ENCODE results near the gene GPC5. TPM values are rescaled to one million over a fixed set of nuclear protein-coding genes. Genes with fewer than 3 reads are reported as not detected.
A peak's percentile ranks its signal among the peaks of the same experiment; 100 is the strongest.
"Not testable (repeated sequence)": the region's sequence is repeated elsewhere in the genome, so short reads cannot be mapped to it uniquely, and the experiment has no call there.

Gene GPC5
- total RNA-seq, 1 donor from 2014 or later = 2.2 TPM

DNA sequence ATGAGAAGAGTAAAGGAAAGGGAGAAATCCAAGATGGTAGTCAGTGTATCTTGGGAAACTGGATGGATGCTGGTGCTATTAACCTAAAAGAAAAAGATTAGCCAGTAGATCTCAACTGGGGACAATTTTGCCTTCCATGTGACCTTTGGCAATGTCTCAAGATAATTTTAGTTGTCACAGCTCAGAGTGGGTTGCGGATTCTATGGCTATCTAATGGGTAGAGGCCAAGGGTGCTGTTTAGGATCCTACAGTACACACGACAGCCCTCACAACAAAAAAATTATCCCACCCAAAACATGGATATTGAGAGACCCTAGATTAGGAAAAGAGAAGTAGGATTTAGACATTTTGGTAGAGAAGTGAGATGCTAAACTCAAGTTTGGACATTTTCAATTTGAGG, 258.9 kb downstream of the GPC5 start:
- no peak for DNase-seq

- DNase-seq = no peak
Observed at GRCh38 chr13:91659256-91660075, 261.0 kb downstream of the GPC5 start.

GRCh38 chr13:91660076-91660415, 261.6 kb downstream of the GPC5 start:
- no peak for DNase-seq

DNA sequence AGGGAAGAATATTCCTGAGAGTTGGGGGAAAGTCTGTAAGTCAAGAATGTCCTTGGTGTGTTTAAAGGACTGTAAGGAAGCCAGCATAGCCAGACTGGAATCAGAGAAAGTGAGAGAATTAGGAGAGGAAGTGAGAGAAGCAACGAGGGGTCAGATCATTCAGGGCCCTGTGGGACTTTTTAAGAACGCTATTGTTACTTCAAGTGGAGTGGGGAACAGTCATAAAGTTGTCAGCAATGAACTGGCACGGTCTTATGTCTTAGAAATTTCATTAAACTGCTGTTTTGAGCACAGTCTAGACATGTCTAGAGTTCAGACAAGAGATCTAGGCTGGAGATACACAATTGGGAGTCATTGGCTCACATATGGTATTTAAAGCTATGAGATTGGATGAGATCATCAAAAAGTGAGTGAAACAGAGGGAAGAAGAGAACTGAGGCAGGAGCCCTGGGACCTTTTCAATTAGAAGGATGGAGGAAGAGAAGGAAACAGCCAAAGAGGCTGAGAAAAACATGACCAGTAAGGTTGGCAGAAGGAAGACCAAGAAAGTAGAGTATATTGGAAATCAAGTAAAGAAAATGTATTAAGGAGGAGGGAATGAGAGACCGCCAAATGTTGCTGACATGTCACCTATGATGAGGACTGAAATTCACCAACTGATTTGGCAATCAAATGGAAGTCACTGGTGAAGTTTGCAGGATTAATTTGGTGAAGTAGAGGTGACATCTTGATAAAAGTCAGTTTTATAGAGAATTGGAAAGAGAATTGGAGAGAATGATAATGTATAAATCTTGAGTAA, 263.5 kb downstream of the GPC5 start:
- DNase-seq = no peak

GRCh38 chr13:91664039-91664438, 265.6 kb downstream of the GPC5 start:
- DNase-seq = no peak

DNA sequence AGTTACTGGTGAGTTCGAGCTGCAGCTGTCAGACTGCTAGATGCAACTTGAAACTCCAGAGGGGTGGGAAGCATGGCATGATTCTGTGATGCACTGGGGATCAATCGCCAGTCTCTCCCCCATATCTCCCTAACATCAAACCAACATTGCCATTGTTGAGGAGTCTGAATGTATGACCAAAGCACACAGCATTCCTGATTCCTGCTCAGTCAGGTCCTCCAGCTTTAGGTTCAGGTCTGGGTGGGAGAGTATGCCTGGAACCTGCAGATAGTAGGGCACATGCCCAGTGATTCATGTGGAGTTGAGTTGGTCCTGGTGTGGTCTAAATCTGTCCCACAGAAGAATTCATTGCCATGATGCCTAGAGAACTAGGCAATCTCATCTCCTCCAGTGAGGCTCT, 269.1 kb downstream of the GPC5 start:
- DNase-seq = no peak

GRCh38 chr13:91668866-91669495, 270.6 kb downstream of the GPC5 start:
- peak; percentile 63 for DNase-seq

DNA sequence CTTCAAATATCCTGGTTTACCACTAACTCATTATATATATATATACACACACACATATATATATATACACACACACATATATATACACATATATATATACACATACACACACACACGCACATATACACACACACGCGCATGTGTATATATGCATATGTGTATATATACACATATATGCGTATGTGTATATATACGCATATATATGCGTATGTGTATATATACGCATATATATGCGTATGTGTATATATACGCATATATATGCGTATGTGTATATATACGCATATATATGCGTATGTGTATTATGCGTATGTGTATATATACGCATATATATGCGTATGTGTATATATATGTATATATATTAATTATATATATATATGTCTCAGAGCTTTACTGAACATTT, 275.9 kb downstream of the GPC5 start:
- DNase-seq = not testable (repeated sequence)

GRCh38 chr13:91684746-91685145, 286.3 kb downstream of the GPC5 start:
- DNase-seq = no peak

DNA sequence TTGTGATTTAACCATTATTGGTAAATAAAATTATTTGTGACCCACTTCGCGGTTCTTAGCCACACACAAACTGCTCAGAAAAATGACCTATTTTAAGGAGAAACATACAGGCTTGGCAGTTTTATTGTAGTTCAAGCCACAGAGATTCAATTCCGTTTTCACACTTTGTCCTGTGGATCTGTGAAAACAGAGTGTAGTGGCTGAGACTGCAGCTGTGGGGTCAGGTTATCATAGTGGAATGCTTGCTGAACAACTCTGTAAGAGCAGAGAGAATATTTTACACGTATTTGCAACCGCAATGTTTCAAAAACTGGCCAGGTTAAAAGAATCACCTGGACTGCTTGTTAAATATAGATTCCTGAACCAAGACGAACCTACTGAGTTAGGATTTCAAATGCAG, 292.5 kb downstream of the GPC5 start:
- no peak for DNase-seq

DNA sequence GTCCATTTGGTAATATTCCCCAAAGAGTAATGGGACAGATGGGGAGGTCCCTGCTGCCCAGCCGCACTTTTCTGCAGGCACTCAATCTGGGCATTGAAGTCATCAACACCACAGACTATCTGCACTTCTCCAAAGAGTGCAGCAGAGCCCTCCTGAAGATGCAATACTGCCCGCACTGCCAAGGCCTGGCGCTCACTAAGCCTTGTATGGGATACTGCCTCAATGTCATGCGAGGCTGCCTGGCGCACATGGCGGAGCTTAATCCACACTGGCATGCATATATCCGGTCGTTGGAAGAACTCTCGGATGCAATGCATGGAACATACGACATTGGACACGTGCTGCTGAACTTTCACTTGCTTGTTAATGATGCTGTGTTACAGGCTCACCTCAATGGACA, 295.0 kb downstream of the GPC5 start:
- DNase-seq = no peak

- DNase-seq = no peak
Observed at GRCh38 chr13:91698308-91698707, 299.9 kb downstream of the GPC5 start.

- DNase-seq = no peak
Observed at GRCh38 chr13:91698767-91699166, 300.3 kb downstream of the GPC5 start.

DNA sequence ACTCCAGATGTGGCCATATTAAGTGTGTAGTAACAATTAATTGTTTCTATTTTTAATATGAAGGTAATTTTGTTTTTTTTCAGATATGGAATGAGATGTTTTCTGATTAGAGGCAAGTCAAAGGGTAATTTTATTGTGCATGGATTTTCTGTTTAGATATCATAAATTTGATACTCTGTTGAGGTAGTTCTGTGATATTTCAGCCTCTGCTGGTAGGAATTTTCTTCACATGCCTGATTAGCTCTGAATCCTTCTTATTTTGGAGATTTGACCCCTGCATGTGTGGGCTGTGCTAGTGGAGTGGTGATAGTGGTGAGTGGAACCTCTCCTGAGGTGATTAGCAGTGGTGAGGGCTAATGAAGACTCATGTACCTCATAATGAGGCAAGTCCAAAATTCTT, 301.4 kb downstream of the GPC5 start:
- no peak for DNase-seq

DNA sequence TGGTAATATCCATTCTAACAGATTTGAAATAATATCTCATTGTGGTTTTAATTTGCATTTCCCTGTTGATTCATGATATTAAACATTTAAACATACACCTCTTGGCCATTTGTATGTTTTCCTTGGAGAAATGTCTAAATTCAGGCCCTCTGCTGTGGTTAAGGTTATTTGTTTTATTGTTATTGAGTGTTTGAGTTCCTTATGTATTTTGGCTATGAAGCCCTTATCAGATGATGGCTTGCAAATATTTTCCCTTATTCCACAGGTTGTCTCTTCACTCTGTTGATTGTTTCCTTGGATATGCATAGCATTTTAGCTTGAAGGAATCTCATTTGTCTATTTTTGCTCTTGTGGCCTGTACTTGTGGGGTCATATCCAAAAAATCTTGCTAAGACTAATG, 303.6 kb downstream of the GPC5 start:
- no peak for DNase-seq

- DNase-seq = no peak
Observed at GRCh38 chr13:91702411-91702810, 304.0 kb downstream of the GPC5 start.

DNA sequence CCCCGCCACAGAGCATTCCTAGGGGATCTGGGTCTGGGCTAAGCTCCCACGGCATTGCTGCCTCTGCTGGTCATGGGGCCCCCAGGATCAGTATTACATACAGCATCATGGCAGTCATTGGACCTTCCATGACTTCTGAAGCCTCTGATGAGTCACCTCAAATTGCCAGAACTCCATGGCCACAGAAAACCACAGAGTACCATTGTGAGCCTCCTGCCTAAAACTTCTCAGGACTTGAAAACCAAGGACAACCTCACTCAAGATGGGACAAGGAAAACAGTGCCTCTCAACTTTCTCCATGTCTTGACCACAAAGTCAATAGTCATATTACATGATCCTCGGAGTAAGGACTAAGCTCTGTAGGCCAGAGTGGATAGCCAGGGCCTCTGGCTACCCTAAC, 306.0 kb downstream of the GPC5 start:
- DNase-seq = no peak

DNA sequence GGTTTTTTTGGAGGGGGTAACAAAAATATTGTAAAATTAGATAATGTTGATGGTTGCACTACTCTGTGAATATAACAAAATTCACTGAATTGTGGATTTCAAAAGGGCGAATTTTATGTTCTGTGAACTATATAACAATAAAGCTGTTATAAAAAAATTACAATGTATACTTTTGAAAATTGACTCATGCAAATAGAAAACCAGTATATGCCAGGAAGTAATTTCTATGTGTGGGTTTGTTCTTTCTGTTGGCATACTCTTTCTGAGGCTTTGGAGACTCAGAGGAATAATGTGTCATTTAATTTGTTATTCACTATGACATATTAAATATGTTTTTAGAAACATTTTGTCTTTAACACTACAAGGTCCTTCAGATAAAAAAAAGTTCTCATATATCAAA, 310.1 kb downstream of the GPC5 start:
- DNase-seq = no peak

DNA sequence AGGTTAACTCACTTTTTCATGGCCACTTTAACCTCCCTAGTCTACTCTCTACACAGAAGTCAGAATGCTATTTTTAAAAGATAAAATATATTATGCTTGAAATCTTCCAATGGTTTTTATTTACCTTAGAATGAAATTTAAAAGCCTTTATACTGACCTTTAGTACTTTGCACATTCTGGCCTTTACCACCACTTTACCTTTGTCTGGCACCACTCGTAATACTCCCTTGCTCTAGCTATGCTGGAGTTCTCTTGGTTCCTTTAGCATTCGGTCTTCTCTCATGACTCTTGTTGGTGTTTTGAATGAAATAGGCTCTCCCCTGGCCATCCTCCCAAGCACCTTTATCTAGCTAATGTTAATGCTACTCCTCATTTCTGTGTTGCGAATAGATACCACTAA, 310.8 kb downstream of the GPC5 start:
- no peak for DNase-seq

DNA sequence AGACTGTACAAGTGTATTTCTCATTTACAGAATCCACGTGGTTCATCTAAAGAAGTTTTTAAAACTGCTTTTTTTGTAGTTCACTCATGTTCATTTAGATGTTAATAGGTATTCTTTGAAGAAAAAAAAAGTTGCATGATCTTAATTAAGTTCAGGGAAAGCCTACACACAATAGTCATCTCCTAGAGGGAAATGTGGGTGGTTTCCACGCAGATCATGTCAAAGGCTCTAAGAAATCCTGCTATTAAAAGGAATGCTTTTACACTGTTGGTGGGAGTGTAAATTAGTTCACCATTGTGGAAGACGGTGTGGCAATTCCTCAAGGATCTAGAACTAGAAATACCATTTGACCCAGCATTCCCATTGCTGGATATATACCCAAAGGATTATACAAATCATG, 312.3 kb downstream of the GPC5 start:
- no peak for DNase-seq

- no peak for DNase-seq
Observed at GRCh38 chr13:91714855-91715254, 316.4 kb downstream of the GPC5 start.

GRCh38 chr13:91716436-91717065, 318.1 kb downstream of the GPC5 start:
- no peak for DNase-seq

GRCh38 chr13:91719033-91719432, 320.6 kb downstream of the GPC5 start:
- DNase-seq = no peak
